GM21447 (cell line): ENCODE data around the gene PRR7.

Experiments
- ATAC-seq: cut with Tn5 transposase; IDR thresholded peaks from one replicate; pipeline ENCODE4 v1.9.1; 2021; ENCODE audit not compliant: unreplicated experiment

PRR7 gene

DNA sequence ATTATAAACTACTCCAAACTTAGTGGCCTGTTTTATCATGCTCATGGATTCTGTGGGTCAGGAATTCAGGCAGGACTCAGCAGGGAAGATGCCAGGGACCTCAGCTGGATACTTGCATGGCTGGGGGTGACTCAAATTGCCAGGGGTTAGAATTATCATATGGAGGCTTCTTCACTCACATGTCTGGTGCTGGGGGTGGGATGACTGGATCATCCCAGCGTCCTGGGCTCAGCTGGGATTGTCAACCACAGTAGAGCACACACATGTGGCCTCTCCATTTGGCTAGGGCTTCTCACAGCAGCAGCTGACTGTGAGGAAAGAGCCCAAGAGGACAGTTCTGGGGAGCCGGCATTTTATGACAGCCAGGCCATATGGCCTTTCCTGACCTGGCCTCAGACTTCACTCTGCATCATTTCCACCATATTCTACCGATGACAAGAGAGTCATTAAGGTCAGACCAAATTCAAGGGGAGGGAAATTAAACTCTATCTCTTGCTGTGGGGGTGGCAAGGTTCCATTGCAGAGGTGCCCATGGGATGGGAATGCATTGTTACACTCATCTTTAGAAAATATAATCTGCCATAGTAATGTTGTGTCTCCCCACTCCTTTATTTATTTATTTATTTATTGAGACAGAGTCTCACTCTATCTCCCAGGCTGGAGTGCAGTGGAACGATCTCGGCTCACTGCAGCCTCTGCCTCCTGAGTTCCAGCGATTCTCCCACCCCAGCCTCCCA, 25.4 kb upstream of the PRR7 start:
- ATAC-seq, result no peak

DNA sequence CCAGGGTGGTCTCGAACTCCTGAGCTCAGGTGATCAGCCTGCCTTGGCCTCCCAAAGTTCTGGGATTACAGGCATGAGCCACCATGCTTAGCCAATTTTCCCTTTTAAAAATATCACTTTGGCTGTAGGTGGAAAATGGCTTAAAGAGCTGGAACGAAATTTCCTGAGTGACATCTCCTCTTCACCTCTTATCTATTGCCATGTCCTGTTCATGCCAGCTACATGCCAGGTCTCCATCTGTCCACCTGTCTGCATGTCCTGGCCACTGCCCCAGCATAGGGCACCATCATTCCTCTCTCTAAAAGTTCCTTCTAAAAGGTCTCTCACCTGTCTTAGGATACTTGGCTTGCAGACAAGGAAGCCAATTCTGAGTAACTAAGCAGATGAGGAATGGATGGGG, 22.9 kb upstream of the PRR7 start:
- ATAC-seq, result no peak

- ATAC-seq, result no peak
These were observed 21.3 kb upstream of the PRR7 start for GRCh38 chr5:177425196-177425800.

GRCh38 chr5:177425801-177426565, 20.6 kb upstream of the PRR7 start:
- peak; percentile 68 for ATAC-seq

GRCh38 chr5:177426566-177427210, 19.9 kb upstream of the PRR7 start, which contains the start of gene GRK6:
Gene GRK6 (plus strand): TSS chr5:177426676. CDS start chr5:177426846, 170 bp downstream.
- no peak for ATAC-seq

DNA sequence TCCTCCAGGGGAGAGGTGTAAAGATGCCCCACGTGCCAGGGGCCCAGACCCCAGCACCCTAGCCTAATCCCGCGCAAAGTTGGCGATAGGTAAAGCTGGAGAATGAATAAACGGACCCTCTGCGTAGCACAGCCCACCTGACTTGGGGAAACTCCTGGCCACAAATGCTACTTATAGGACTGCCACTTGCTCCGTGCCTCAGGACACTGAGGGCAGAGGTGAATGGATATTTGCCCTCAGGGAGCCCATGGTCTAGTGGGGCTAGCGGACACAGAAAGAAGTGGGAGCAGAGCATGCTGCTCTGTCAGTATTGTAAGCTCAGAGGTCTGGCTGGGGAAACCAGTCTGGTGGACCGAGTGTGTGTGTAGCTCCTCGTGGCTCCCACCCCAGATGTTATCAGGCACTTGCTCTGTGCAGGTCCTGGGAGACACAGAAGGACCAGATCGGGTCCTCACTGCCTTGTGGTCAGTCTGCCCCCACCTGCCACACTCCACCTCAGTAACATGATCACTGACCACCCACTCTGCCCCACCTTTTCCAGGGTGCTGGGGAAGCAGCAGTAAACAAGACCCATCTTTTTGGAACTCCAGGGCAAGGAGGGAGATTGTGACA, 19.3 kb upstream of the PRR7 start:
- ATAC-seq, result no peak

- ATAC-seq, result no peak
These were observed 18.6 kb upstream of the PRR7 start for GRCh38 chr5:177427919-177428573.

DNA sequence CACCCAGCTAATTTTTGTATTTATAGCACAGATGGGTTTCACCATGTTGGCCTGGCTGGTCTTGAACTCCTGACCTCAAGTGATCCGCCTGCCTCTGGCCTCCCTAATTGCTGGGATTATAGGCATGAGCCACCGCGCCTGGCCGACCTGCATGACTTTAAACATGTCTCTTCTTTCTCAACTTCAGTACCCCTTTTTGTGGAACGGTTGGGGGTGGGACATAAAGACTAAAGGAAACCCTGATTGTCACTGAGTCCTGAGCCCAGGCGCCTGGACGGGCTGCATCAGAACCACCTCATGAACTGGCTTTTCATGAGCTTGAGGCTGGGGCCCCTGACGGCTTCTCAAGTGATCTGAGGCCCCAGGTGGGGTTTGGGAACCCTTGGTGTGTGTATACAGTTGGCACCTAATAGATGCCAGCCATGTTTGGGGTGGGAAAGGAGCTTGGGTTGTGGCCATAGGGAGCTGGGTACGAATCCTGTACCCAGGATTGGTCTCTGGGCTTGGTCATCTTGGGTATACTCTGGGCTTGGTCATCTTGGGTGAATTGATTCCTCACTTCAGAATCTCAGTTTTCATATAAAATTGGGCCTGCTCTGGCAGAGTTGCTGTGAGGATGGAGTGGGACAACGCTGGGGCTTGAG, 17.9 kb upstream of the PRR7 start:
- ATAC-seq, result no peak

GRCh38 chr5:177429248-177430040, 17.2 kb upstream of the PRR7 start:
- no peak for ATAC-seq

- ATAC-seq, result no peak
These were observed 16.3 kb upstream of the PRR7 start for GRCh38 chr5:177430140-177430951.

DNA sequence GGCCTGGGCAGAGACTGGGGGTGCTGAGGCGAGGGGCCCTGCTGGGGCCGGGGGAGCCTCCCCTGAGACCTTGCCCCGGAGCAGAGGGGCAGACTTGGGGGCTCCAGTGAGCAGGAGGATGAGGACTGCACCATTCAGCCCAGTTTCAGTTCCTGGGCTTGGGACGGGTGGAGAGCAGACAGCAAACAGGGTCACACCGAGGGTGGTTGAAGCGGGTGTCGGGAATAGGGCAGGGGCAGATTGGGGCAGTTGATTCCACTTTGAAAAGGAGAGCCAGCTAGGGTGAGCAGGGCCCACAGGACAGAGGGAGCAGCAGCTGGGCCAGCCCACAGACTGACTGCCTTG, 15.7 kb upstream of the PRR7 start:
- ATAC-seq, result no peak

GRCh38 chr5:177431317-177432142, 15.1 kb upstream of the PRR7 start:
- ATAC-seq, result peak; percentile 42

- ATAC-seq, result no peak
These were observed 14.3 kb upstream of the PRR7 start for GRCh38 chr5:177432143-177432838.

GRCh38 chr5:177432839-177433657, 13.6 kb upstream of the PRR7 start:
- ATAC-seq, result no peak

- no peak for ATAC-seq
These were observed 12.9 kb upstream of the PRR7 start for GRCh38 chr5:177433658-177434217.

DNA sequence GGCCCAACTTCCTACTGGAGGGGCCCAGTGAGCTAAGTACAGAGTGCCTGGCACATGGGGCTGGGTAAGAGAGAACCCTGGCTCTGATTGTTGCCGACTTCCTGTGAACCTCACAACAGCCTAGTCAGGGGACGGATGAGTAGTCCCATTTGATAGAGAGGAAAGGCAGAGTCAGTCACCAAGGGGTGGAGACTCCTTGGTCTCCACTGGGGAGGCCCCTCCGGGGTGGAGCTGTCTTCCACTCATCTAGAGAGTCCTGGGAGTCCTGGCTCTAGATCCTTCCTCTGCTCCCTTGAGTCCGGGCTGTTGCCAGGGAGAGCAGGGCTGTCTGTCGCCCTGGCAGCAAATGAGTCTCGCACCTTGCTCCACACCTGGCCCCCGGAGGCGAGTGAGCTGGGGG, 12.2 kb upstream of the PRR7 start:
- no peak for ATAC-seq
